Activated CD8-positive, alpha-beta memory T cell treated with anti-CD3 and anti-CD28 coated beads, Interleukin-2, amount 50 U/mL, for 1 hour (primary cell): ENCODE measurements around the gene LRRC26.

ENCODE experiments used
- DNase-seq: peaks from one replicate; pipeline ENCODE4 v3.0.0-alpha.2; 2020; ENCODE audit errors: extremely low read depth

Gene LRRC26, protein sequence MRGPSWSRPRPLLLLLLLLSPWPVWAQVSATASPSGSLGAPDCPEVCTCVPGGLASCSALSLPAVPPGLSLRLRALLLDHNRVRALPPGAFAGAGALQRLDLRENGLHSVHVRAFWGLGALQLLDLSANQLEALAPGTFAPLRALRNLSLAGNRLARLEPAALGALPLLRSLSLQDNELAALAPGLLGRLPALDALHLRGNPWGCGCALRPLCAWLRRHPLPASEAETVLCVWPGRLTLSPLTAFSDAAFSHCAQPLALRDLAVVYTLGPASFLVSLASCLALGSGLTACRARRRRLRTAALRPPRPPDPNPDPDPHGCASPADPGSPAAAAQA

GRCh38 chr9:137169896-137170358 lies at the start of gene LRRC26:
LRRC26 (minus strand) TSS chr9:137170051; CDS start chr9:137169943, 108 bp downstream.
- DNase-seq = no peak

DNA sequence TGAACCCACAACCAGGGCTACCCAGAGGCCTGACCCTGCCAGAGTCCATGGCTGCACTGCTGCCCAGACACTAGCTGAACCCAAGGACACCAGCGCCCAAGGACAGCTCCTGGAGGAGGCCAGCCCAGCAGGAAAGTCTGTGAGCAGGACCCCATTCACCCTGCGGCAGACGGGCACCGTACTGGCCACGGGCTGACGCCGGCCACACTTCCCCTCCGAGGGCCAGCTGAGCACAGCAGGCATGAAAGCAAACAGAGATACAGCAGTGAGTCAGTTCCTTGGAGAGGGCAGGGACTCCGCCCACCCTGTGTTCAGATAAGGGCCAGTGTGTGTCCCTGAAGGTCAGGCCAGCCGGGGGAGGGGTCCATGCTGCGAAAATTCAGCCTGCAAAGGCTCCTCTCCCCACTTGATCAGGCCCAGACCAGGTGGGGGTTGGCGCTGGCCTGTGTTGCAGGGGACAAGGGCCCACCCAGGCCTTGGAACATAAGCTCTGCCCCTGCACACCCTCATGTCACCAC lies 49.0 kb upstream of the LRRC26 start:
- no peak for DNase-seq

DNA sequence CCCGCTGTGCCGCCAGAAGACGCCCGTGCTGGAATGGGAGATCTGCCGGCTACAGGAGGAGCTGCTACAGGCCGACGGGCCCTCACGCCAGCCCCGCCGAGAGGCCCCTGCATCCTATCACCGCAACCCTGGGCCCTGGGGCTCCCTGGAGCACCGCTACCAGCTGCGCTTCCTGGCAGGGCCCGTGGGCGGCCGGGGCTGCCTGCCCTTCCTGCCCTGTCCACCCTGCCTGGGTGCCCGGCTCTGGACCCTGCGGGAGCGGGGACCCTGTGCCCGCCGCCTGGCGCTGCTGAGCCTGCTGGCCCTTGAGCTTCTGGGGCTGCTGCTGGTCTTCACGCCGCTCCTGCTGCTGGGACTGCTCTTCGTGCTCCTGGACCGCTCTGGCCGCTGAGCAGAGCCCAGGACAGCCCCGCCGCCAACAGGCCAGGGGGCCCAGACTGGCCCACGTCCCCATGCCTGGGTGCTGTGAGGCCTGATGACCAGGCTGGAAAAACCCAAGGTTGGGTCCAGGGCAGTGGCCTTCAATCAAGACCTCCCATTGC lies 48.4 kb upstream of the LRRC26 start:
- no peak for DNase-seq

- no peak for DNase-seq
Measured at GRCh38 chr9:137217276-137218211, 47.7 kb upstream of the LRRC26 start.

- DNase-seq = no peak
Measured at GRCh38 chr9:137216188-137216965, 46.5 kb upstream of the LRRC26 start.

DNA sequence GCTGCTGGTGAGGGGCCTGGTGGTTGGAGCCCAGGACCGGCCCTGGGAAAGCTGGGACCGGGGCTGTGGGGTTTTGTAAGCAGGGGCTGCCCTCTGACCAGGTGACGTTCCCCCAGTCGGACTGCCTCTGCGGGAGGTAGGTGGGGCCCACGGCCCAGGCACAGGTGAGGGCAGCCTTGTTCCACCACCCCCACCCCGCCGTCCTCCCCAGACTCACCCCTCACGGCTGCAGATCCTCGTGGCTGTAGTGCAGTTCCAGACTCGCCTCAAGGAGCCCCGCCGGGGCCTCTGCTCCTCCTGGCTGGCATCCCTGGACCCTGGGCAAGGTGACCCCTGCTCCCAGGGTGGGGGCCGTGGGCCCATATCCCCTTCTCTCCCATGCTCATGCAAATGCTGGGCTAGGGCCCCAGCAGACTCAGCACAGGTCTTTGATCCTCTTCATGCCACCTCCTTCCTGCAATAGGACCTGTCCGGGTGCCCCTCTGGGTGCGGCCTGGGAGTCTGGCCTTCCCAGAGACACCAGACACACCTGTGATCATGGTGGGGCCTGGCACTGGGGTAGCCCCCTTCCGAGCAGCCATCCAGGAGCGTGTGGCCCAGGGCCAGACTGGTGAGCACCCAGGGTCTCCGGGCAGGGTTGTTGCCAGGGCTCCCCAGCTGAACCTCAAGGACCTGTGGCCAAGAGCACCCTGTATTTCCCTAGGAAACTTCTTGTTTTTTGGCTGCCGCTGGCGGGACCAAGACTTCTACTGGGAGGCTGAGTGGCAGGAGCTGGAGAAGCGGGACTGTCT lies 45.5 kb upstream of the LRRC26 start:
- no peak for DNase-seq

GRCh38 chr9:137214620-137215019 lies 44.8 kb upstream of the LRRC26 start:
- no peak for DNase-seq

GRCh38 chr9:137213160-137214060 lies 43.6 kb upstream of the LRRC26 start:
- no peak for DNase-seq

DNA sequence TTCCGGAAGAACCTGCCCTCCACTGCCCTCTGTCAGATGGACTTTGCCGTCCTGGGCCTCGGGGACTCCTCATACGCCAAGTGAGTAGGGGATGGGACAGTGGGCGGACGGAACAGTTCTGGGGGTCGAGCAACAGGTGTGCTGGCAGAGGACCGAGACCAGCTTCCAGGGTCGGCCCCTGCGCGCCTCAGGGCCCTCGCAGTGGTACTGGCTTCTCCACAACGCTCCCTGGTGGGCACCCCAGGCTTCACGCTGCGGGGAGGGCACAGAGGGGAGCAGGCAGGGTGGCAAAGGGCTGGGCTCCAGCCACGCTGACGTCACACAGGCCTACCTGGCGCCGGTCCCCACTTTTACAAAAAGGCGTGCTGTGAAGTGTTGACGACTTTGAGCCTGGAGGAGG lies 42.7 kb upstream of the LRRC26 start:
- DNase-seq = no peak

DNA sequence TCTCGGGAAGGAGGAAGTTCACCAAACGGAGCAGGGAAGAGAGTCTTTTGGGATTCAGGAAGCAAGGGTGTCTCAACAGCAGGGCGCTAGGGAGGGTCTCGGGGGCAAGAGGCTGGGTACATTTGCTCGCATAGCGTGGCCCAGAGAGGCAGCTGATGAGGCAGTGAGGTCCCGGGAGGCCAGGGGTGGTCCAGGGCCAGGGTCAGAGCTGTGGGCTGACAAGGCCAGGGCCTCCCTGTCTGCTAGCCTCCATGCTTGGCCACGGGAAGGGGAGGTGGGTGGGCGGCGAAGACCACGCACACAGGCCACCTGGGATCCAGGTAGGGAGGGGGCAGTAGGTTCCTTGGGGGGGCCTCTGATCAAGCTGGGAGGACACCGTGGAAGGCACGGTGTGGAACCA lies 41.7 kb upstream of the LRRC26 start:
- no peak for DNase-seq

DNA sequence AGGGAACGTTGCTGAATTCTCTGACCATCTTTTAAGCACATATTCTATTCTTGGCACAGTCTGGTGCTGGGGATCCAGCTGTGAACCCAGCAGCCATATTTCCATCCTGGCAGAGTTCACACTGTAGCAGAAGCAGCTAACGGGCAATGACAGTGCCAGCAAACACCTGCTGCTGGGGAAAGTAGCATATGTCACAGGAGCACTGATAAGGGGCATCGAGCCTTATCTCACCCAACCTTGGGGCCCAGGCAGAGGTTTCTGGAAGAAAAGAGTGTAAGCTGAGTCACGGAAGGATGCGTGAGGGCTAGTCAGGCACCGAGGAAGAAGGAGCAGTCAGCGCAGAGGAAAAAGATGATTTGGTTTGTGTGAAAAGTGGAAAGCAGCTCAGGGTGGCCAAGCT lies 36.8 kb upstream of the LRRC26 start:
- no peak for DNase-seq

DNA sequence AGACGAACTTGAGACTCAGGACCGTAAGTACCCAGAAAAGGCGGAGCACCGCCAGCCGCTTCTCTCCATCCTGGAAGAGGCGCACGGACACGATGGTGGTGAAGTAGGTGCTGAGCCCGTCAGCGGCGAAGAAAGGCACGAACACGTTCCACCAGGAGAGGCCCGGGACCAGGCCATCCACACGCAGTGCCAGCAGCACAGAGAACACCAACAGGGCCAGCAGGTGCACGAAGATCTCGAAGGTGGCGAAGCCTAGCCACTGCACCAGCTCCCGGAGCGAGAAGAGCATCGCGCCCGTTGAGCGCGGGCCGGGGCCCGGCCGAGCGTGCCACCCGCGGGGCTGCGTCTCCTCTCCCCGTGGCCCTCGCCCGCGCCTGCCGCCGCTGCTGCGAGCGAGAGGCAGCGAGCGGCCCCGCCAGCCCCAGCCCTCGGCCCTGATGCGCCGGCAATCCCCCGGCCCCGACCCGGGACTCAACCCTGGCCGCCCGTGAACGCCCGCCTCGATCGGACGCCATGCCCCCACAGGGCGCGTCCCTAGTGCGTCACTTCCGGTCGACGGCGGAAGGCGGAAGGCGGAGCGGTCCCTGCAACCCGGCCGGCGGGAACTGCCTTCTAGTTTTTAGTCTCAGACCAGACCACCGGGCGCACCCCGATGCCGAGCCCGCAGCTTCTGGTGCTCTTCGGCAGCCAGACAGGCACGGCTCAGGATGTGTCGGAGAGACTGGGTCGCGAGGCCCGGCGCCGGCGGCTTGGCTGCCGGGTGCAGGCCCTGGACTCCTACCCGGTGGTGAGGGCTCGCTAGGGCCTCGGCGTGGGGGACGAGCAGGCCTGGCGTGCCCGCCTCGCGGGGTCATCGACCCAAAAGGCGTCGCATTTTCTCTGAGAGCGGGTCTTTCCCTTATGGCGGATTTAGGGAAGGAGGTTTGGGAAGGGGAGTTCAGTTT lies 35.5 kb upstream of the LRRC26 start, which contains the start of the genes NDOR1 and TMEM203:
Gene NDOR1, plus strand, starts transcription at position 575 of the 944 bp plus-strand sequence. Its CDS starts 78 bp downstream, at position 653.
Gene TMEM203, minus strand, starts transcription at position 523 of the 944 bp plus-strand sequence. Its CDS starts 234 bp downstream, at position 289.
- DNase-seq = peak; percentile 76

GRCh38 chr9:137204731-137205125 lies 34.9 kb upstream of the LRRC26 start:
- no peak for DNase-seq

DNA sequence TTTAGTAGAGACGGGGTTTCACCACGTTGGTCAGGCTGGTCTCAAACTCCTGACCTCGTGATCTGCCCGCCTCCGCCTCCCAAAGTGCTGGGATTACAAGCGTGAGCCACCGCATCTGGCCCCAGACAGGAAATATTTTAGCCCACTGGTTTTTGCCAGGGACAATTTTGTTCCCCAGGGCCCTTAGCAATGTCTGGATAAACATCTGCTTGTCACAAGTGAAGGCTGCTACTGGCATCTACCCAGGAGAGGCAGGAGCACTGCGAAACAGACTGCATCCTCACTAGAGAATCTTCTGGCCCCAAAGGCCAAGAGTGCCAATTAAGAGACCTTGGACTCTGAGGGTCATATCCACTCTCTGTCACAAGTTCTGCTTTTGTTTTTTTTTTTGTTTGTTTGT lies 33.1 kb upstream of the LRRC26 start:
- DNase-seq = no peak

- DNase-seq = no peak
Measured at GRCh38 chr9:137201205-137201868, 31.5 kb upstream of the LRRC26 start.

DNA sequence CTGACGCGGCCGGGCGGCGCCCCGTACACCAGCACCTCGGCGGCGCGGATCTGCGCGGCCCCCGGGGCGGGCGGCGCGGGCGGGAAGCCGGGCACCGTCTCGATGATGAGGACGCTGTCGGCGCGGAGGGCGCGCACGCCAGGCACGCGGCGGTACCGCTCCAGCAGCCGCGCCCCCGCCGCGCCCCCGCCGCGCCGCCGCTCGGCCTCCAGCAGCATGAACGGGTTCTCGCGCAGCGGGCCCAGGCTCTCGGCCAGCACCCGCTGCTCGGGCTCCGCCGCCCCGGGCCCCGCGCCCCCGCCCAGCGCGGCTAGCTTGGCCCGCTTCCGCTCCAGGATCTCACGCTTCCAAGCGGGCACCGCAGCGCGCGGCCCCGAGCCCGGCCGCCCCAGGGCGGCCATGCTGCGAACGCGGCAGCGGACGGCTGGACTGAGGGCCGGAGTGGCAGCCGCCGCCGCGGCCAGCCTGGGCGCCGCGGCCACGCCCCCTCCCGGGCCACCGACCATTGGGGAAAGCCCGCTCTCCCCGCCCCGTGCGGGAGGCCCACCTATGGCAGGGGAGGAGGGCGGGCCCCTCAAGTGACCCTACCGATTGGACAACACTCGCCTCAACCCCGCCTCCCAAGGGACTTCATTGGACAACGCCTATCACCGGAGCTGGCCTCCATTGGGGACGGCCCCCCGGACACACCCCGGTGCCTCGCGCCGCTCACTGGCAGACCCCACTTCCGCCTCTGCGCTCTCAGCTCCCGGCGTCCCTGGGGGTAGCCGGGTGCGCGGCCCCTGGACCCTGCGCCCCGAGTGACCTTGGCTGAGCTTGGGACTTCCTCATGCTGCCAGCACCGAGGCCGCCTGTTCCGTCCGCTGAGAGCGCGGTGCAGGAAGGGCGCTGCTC lies 30.7 kb upstream of the LRRC26 start, which contains the start of gene TPRN:
Gene TPRN, minus strand, starts transcription at position 431 of the 894 bp plus-strand sequence. Its CDS starts 30 bp downstream, at position 401.
- DNase-seq = peak; percentile 99
